AG04450 (cell line): ENCODE data around the gene MYO1E. TPM values are rescaled to one million over a fixed set of nuclear protein-coding genes. Genes with fewer than 3 reads are reported as not detected.

ENCODE experiments used
- CTCF ChIA-PET: fragments of 300-600, 350-600 bp; formaldehyde crosslinking; extraction: SDS; loops from one replicate; lab custom pipeline; 2022; ENCODE audit warnings: antibody characterized with exemption, inconsistent platforms; lab: Charles Lee
- POLR2A ChIA-PET: fragments of 350-600 bp; formaldehyde crosslinking; extraction: SDS; loops from one replicate; lab custom pipeline; 2021; ENCODE audit warnings: antibody characterized with exemption, inconsistent platforms; lab: Yijun Ruan, JAX
- DNase-seq: peaks from one replicate; pipeline ENCODE4 v3.0.0-alpha.2; 2011; ENCODE audit warnings: low read depth, low spot score
- H3K27ac ChIP-seq: one replicate; pipeline ENCODE4 v1.5.1; 2012; ENCODE audit warnings: low read depth, low read length, control low read depth
- H3K27me3 ChIP-seq: one replicate; pipeline ENCODE4 v1.6.0; 2012; ENCODE audit warnings: low read length; ENCODE audit not compliant: control insufficient read depth, insufficient read depth
- H3K4me3 ChIP-seq: 2 replicates; pipeline ENCODE4 v1.5.1; 2011; ENCODE audit warnings: mild to moderate bottlenecking, low read depth, low read length, control low read depth
- H3K9me3 ChIP-seq: 2 replicates; pipeline ENCODE4 v1.5.1; 2012; ENCODE audit warnings: low read length; ENCODE audit not compliant: control insufficient read depth, insufficient read depth
- CTCF ChIP-seq: IDR thresholded peaks from 2 replicates; pipeline ENCODE4 v1.5.1; 2011; ENCODE audit warnings: low read depth, low read length, control low read depth, inconsistent platforms
- polyA plus RNA-seq: library from polyadenylated mRNA; depleted of rRNA; stranded (reverse); fragments of >200 nt; gene quantifications from 2 replicates; pipeline ENCODE4 v1.2.3, GENCODE V29; 2011

MYO1E gene
- polyA plus RNA-seq, 1 experiment = 49.1 TPM

- no peak overlapping the region for H3K27ac ChIP-seq
- ChIA-PET POLR2A (no interaction called here), CTCF (no interaction called here)
- H3K27me3 ChIP-seq = no peaks in the 10 kb centered on the region
- no peak for TF ChIP-seq CTCF
- DNase-seq = no peak
- H3K4me3 ChIP-seq = no peak overlapping the region
- no peaks in the 10 kb centered on the region for H3K9me3 ChIP-seq
These were observed 82.1 kb downstream of the MYO1E start for GRCh38 chr15:59290295-59291212.

GRCh38 chr15:59289574-59289973, 83.1 kb downstream of the MYO1E start:
- POLR2A ChIA-PET = no interaction called here
- no peak overlapping the region for H3K4me3 ChIP-seq
- no peak overlapping the region for H3K27ac ChIP-seq
- H3K9me3 ChIP-seq = no peaks in the 10 kb centered on the region
- no peaks in the 10 kb centered on the region for H3K27me3 ChIP-seq
- no peak for DNase-seq
- TF ChIP-seq CTCF = no peak
- CTCF ChIA-PET = no interaction called here

GRCh38 chr15:59283717-59284391, 88.8 kb downstream of the MYO1E start:
- CTCF ChIA-PET = interaction anchor here (1.4 kb wide), 1 partner anchor 36 kb away, joined by 4 read pairs; no protein-coding TSS in a partner anchor
- Histone ChIP-seq H3K9me3 (no peaks in the 10 kb centered on the region; the same call in 1 of the 2 replicates), H3K27me3 (no peaks in the 10 kb centered on the region), H3K27ac (no peak overlapping the region), H3K4me3 (no peak overlapping the region)
- no peak for DNase-seq
- POLR2A ChIA-PET = interaction anchor here (0.5 kb wide), 1 partner anchor 24 kb away, joined by 3 read pairs; no protein-coding TSS in a partner anchor
- no peak for TF ChIP-seq CTCF

GRCh38 chr15:59282515-59283337, 89.9 kb downstream of the MYO1E start:
- H3K9me3 ChIP-seq = no peaks in the 10 kb centered on the region; the same call in 1 of the 2 replicates
- CTCF ChIA-PET = no interaction called here
- no peak overlapping the region for H3K4me3 ChIP-seq
- DNase-seq = no peak
- no peaks in the 10 kb centered on the region for H3K27me3 ChIP-seq
- no peak overlapping the region for H3K27ac ChIP-seq
- POLR2A ChIA-PET = interaction anchor here (0.6 kb wide), 2 partner anchors 14 to 89 kb away, joined by 3 read pairs; no protein-coding TSS in a partner anchor
- no peak for TF ChIP-seq CTCF
